Measurements from ENCODE around the gene GLYR1.

Gene GLYR1

GRCh38 chr16:4763791-4764190 lies 83.3 kb downstream of the GLYR1 start:
- DNase-seq (ENCODE audit: low read depth) = no peak

- no peak for DNase-seq (ENCODE audit: low read depth)
Observed at GRCh38 chr16:4762205-4762604, 84.9 kb downstream of the GLYR1 start.

GRCh38 chr16:4760221-4760910 lies 86.7 kb downstream of the GLYR1 start:
- DNase-seq (ENCODE audit: low read depth) = no peak

- no peak for DNase-seq (ENCODE audit: low read depth)
Observed at GRCh38 chr16:4755687-4756086, 91.4 kb downstream of the GLYR1 start.

GRCh38 chr16:4754865-4755264 lies 92.2 kb downstream of the GLYR1 start:
- DNase-seq (ENCODE audit: low read depth) = no peak

GRCh38 chr16:4753227-4753626 lies 93.9 kb downstream of the GLYR1 start:
- no peak for DNase-seq (ENCODE audit: low read depth)
